AG04449 (cell line): ENCODE measurements around the gene TMEM11.

Experiments used
- CTCF ChIA-PET: fragments of 350-600 bp; formaldehyde crosslinking; extraction: SDS; loops from one replicate; lab custom pipeline; 2021; ENCODE audit warnings: antibody characterized with exemption; lab: Yijun Ruan, JAX
- POLR2A ChIA-PET: fragments of 400-600, 350-600 bp; formaldehyde crosslinking; extraction: SDS; loops from one replicate; lab custom pipeline; 2020; ENCODE audit warnings: antibody characterized with exemption, inconsistent platforms; lab: Yijun Ruan, JAX
- DNase-seq: peaks from one replicate; pipeline ENCODE4 v3.0.0-alpha.2; 2010; ENCODE audit warnings: low read depth, low spot score
- H3K4me3 ChIP-seq: 2 replicates; pipeline ENCODE4 v1.5.1; 2011; ENCODE audit warnings: low read depth, mild to moderate bottlenecking, control low read depth, low read length
- TF ChIP-seq, protein P1 (sequence below): IDR thresholded peaks from one replicate; pipeline ENCODE4 v1.5.1; 2011; ENCODE audit warnings: mild to moderate bottlenecking, moderate library complexity, low read length, control low read depth, inconsistent platforms; ENCODE audit not compliant: insufficient read depth; ENCODE audit errors: missing control alignments

Gene TMEM11

DNA sequence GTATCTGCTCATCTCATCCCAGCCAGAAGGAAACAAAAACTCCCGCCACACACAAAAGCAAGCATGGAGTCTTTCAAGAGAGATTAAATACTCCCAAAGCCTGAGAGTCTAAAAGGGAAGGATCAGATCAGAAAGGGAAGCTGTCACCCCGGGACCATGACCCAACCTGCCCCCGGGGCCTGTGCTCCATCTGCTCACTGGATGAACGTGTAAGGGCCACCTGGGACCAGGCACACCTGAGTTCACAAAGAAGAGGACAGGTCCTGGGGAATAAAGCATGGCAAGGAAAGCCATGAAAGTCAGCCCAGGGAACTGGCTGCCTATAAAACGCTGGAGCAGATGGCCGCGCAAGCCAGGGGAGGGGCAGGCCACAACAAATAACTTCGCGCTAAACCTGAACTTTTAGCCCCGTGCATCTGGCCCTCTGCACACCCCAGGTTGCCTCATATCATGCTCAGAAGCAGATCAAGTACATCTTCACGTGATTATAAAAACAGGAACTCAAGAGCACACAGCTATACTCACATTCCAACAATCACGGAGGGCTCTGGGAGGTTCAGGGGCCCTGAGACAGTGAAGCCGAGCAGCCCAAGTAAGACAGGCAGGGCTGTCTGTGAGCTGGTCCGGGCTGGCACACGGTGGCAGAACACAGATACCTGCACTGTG, 3.4 kb downstream of the TMEM11 start:
- H3K4me3 ChIP-seq: no peak overlapping the region
- ChIA-PET CTCF (interaction anchor here (0.8 to 5.7 kb wide), 4 partner anchors 8 to 301 kb away, joined by 3 to 37 read pairs (median 6); no protein-coding TSS in a partner anchor), POLR2A (no interaction called here)
- DNase-seq: no peak
- TF ChIP-seq, protein P1, sequence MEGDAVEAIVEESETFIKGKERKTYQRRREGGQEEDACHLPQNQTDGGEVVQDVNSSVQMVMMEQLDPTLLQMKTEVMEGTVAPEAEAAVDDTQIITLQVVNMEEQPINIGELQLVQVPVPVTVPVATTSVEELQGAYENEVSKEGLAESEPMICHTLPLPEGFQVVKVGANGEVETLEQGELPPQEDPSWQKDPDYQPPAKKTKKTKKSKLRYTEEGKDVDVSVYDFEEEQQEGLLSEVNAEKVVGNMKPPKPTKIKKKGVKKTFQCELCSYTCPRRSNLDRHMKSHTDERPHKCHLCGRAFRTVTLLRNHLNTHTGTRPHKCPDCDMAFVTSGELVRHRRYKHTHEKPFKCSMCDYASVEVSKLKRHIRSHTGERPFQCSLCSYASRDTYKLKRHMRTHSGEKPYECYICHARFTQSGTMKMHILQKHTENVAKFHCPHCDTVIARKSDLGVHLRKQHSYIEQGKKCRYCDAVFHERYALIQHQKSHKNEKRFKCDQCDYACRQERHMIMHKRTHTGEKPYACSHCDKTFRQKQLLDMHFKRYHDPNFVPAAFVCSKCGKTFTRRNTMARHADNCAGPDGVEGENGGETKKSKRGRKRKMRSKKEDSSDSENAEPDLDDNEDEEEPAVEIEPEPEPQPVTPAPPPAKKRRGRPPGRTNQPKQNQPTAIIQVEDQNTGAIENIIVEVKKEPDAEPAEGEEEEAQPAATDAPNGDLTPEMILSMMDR: no peak

DNA sequence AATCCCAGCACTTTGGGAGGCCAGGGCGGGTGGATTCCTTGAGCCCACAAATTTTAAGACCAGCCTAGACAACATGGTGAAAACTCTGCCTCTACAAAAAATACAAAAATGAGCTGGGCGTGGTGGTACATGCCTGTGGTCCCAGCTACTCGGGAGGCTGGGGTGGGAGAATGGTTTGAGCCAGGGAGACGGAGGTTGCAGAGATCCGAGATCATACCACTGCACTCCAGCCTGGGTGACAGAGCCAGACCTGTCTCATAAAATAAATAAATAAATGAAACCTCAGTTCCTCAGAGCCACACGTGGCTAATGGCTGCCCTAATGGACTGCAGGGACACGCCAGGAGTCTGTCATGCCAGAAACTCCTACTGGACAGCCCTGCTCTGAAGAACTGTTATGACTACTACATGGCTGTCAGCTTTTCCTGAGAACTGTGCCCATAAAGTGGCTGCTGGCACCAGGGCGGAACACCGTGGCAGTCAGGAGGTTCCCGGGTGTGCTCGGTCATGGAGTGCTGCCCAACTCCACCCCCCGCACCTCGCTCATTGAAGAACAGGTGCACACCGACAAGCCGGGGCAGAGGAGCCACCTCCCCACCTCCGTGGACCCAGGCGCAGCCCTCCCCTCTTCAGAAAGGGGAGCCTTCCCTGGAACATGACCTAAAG, 4.3 kb downstream of the TMEM11 start:
- DNase-seq: no peak
- POLR2A ChIA-PET: no interaction called here
- TF ChIP-seq, protein P1: no peak
- CTCF ChIA-PET: no interaction called here
- H3K4me3 ChIP-seq: no peak overlapping the region

DNA sequence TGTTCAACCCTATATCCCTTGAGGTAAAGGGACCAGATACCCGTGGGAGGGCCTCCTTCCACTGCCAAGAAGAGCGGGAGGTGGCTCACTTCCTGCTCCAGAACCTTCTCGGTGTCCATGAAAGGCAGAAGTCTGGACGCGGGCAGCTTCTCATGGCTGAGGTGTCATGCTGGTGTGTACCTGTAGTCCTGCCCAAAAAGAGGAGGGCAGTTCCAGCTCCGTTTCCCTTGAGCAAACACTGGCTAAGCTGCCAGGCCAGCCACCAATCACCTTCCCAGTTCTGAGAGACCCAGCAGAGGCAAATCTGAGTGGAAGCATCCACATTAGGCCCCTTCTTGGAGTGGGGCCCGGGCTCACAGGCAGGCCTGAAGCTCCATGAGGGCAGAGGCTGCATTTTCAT, 5.6 kb downstream of the TMEM11 start:
- DNase-seq: no peak
- no peak overlapping the region for H3K4me3 ChIP-seq
- TF ChIP-seq, protein P1: no peak
- ChIA-PET POLR2A (no interaction called here), CTCF (interaction anchor here (1.0 kb wide), 1 partner anchor 9 kb away, joined by 3 read pairs; no protein-coding TSS in a partner anchor)

DNA sequence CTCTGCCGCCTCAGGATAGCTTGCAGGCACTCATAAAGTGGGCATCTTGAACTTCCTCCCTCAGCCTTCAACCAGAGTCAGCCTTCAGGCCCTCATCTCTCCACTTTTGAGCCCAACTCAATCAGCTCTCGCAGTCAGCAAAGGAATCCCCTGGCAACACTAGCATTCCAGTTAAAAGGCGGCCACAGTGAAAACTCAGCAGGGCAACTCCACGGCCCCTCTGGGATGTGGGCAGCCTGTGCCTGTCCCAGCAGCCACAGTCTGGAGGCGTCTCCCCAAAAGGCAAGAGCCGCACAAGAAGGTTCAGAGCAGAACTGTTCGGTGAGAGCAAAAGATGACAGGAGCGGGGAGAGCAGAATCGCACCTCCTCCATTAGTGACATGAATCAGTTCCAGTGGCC, 9.0 kb downstream of the TMEM11 start:
- H3K4me3 ChIP-seq: no peak overlapping the region
- TF ChIP-seq, protein P1: no peak
- POLR2A ChIA-PET: no interaction called here
- CTCF ChIA-PET: interaction anchor here (2.3 kb wide), 1 partner anchor 75 kb away, joined by 8 read pairs; no protein-coding TSS in a partner anchor
- no peak for DNase-seq

DNA sequence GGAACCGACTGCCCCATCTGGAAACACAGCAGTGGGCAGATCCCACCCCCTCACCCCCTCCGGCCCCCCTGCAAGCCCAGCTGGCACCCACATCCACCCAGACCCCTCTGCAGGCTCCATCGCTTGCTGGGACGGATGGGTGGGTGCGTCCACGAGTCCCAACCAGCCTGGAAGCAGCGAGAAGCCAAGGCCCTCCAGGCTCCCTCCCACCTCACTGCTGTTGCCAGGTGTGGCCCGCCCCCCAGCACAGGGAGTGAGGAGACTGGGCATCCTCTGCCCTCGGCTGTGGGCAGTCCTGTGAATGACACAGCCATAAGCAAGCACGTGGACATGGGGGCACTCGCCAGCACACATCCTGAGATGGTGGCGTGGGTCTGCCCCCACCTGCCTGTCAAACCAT, 11.4 kb downstream of the TMEM11 start:
- TF ChIP-seq, protein P1: no peak
- no peak overlapping the region for H3K4me3 ChIP-seq
- ChIA-PET CTCF (interaction anchor here (0.9 kb wide), 1 partner anchor 8 kb away, joined by 4 read pairs; no protein-coding TSS in a partner anchor), POLR2A (no interaction called here)
- DNase-seq: no peak

DNA sequence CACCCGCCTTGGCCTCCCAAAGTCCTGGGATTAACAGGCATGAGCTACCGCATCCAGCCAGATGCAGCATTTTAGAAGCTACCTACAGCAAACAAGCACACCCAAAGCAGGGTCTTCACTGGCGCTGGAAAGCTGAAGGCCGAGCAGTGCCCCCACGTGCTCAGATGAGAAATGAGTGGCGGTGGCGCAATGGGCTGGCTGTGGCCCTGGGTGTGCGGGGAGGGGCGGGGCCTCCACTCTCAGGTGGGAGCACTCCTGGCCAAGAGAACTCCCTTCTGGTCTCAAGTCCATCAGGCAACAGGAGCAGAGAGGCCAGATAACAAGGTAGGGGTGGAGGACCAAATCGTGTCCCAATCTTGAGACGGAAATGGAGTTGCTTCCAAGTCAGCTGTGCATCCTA, 12.1 kb downstream of the TMEM11 start:
- TF ChIP-seq, protein P1: no peak
- CTCF ChIA-PET: interaction anchor here (0.6 to 0.9 kb wide), 2 partner anchors 9 to 11 kb away, joined by 3 to 4 read pairs; no protein-coding TSS in a partner anchor
- H3K4me3 ChIP-seq: no peak overlapping the region
- no peak for DNase-seq
- POLR2A ChIA-PET: no interaction called here
